ENCODE measurements around the gene PLCB3. TPM values are rescaled to one million over a fixed set of nuclear protein-coding genes. Genes with fewer than 3 reads are reported as not detected.
A peak's percentile ranks its signal among the peaks of the same experiment; 100 is the strongest.

The PLCB3 gene
- total RNA-seq, 1 donor from 2014 or later, result 43.9 TPM

DNA sequence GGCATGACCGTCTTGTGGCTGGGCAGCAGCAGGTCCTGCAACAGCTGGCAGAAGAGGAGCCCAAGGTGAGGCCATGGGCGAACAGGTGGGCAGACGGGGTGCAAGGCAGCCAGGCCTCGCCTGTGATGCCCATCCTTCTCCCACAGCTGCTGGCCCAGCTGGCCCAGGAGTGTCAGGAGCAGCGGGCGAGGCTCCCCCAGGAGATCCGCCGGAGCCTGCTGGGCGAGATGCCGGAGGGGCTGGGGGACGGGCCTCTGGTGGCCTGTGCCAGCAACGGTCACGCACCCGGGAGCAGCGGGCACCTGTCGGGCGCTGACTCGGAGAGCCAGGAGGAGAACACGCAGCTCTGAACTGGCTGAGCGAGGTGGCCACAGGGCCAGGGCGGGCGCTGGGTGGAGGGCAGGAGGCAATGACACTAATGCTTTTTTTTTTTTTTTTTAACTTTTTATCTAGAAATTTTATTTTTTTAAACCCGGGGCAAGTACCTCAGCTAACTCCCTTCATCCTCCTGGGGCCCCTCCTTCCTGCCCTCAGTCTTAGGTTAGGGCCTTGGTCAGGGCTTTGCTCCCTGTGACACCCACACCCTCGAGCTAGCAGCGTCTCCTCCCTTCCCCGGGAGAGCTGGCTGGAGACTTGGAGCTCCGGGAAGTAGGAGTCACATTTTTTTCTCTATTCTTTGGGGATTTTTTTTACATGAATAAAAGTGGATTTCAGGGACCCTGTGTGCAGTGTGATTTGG is 16.0 kb downstream of the PLCB3 start:
- ATAC-seq, result peak; percentile 36

DNA sequence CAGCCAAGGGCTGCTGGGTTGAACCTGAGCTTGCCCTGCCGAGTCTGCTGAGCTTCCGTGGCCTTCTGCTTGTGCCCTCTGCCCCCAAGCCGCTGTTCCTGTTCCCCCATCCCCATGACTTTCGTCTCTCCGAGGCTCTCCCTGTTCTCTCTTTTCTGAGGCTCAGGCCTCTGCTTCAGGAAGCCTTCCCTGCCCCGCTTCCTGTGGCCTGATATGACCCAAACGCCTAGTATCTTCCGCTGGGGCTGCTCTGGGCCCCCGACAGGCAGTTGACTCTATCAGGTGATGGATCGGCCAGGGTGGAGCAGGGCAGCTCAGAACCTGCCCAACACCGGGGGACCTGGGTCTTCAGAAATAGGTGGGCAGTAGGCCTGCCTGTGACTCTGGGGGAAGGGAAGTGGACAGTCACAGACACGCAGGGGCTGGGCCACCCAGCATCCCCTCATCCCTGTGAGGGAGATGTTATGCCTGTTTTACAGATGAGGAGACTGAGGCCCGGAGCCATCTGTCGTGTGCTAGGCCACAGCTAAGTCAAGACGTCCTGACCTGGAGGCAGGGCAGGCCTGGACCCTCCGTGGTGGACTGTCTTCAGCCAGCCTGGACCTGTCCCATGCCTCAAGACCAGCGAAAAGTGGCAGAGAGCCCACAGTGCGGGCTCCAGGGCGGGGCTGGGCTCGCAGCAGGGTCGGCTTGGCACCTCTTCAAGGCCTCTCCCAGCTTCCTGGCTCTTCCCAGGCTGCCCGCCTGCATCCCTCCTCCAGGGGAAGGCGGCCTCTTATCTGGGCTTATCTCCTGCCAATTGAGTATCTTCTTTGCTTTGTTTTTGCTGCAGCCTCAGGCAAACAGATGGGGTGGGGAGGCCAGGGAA is 16.9 kb downstream of the PLCB3 start:
- no peak for ATAC-seq

DNA sequence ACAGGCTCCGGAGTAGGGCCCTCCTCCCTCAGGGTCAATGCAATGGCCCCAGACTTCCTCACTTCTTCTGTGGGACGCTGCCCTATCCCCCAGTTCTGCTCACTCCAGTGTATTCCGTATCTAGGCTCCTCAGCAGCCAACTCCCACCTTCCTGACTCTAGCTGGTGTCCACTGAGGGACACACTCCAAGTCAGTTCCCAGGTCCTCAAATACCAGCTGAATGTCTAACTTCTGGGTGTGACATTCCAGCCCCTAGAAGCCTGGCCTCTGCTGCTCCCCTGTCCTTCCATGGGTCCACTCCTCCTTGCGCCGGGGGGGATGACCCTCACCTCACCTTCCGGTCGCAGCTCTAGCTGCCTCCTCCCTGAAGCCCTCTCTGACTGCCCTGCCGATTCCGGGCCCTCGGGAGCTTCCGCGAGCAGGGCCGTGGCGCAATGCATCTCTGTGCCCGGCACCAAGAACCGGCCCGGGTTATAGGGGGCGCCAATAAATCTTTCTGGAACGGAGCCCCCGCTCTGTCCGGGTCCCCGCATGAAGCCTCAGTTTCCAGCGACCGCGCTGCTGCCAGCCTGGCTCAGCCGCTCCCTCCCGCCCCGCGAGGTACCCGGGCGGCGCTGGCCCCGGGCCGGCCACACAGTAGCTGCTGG is 17.7 kb downstream of the PLCB3 start:
- peak; percentile 1 for ATAC-seq

DNA sequence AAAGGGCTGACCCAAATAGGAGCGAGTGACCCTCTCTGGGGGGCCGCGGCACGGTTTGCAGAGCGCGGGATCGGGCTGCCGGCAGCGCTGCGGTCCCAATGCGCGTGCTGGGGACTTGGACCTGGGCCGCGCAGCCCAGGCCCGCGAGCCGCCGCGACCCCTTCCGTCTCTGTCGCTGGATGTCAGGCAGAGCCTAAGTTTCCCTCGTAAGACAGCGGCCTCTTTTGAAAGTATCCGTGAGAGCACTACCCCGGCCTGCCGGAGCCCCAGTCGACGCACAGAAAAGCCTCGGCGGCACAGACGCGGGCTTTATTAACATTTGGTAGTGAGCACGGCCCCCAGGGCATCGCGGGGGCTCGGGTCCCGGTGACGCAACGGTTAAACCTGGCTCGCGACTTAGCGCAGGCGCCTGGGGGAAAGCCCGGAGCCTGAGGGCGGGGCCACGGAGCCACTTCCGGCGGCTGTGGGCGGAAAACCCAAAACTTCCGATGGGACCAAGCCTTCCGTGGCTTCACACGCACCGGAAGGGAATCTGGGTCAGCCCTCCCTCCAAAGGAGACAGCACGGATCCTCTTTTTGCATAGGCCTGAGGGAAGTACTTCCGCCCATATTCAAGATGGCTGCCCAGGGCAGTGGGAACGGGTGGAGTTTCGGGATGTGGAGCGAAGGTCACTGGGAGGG is 18.4 kb downstream of the PLCB3 start:
- peak; percentile 83 for ATAC-seq

DNA sequence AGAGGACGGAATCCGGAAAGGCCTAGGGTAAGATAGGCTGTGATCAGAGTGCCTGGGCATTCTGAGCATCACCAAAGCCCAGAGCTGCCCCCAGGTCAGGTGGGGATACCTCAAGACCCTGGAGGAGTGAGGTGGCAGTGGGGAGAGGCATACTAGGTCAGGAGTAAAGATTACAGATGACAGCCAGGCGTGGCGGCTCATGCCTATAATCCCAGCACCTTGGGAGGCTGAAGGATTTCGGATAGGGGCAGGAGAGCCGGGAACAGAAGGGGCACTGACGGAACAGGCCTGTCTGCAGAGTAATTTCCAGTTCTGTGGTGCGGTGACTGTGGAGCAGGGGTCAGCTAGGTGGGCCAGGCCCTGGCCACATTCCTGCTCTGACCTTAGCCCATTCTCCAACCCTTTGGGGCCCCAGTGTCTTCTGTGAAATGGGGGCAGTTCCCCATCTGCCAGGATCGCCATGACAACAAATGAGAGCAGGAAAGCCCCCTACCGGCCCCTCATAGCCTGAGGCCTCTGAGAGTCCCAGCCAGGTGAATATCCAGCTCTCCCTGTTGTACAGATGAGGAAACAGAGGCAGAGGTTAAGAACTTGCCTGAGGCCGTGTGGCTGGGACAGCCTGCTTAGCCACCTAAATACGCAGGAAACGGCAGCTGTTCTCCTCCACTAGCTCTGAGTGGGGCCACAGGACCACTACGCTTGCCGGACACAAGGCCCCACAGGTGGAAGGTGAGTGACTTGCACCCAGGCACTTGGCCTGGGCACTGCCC is 23.9 kb downstream of the PLCB3 start:
- ATAC-seq, result no peak

DNA sequence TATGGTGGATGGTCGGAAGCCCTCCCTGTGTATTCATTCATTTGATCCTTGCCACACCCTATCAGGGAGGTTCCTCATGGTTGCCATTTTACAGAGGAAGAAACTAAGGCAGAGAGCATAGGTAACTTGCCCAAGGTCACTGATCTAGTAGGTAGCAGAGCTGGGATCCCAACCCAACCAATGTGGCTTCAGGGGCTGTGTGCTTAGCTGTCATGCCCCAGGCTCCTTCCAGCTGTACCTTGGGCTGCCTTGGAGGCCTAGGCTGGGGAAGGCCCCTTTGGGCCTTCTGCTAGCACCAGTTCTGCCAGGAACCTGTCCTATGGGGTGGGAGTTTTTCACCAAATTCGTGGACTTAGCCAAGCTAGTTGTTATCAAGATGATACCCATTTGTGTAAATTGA is 24.5 kb downstream of the PLCB3 start:
- no peak for ATAC-seq

DNA sequence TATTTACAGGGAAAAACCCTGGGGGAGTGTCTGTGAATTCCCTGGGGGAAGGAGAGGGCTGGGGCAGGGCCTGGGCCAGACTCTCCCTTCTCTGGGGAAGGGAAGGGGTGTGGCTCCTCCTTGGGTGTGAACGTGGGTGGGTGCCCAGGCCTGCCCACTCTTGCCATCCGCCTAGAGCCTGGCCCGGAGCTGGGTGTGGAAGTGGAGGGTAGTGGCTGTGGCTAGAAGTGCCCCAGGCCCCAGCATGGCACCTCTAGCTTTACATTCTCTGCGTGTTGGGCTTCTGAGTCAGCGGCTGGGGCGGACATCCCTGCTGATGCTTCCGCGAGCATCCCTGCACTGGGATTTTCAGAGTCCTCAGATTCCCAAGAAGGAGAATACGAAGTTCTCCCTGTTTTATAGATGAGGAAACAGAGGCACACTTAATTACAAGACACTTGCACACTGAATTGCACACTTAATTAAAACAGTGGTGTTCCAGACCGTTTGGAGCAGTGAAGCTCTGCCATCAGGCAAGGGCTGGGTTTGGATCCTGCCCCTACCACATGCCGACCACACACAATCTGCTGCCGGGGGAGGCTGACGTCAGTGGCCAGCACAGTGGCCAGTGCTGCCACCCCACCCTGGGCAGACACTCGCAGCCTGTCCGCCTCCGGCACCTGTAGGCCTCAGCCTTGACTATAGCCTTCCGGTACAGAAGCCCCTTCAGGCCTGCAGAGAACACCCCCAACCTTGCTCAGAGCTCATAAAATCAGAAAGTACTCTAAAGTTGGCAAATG is 25.5 kb downstream of the PLCB3 start:
- ATAC-seq, result peak; percentile 92

DNA sequence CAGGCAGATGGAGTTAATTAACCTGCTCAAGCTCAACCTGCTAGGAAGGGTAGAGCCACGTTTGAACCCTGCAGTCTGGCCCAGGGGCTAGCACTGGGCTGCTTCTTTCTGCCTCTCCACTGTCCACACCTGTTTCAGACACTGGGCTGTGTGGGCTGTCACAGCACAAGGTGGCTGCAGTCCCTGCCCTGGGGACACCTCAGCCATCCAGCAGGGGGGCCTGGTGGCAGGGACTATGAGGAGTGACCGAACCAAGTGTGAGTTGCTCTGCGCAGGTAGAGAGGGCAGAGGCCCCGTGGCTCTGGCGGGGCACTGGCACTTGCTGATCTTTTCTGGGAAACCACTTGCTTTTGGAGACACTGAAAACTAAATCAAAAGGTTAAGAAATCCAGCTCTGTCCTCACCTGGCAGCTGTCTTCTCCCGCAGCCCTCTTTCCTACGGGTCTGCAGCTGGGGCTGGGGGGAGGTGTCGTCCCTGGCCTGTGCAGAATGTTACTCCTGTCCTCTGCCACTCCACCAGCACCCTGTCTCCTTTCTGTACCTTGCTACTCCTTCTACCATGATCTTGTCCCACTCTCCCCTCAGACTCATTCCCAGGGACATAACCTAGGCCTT is 27.4 kb downstream of the PLCB3 start:
- ATAC-seq, result no peak

DNA sequence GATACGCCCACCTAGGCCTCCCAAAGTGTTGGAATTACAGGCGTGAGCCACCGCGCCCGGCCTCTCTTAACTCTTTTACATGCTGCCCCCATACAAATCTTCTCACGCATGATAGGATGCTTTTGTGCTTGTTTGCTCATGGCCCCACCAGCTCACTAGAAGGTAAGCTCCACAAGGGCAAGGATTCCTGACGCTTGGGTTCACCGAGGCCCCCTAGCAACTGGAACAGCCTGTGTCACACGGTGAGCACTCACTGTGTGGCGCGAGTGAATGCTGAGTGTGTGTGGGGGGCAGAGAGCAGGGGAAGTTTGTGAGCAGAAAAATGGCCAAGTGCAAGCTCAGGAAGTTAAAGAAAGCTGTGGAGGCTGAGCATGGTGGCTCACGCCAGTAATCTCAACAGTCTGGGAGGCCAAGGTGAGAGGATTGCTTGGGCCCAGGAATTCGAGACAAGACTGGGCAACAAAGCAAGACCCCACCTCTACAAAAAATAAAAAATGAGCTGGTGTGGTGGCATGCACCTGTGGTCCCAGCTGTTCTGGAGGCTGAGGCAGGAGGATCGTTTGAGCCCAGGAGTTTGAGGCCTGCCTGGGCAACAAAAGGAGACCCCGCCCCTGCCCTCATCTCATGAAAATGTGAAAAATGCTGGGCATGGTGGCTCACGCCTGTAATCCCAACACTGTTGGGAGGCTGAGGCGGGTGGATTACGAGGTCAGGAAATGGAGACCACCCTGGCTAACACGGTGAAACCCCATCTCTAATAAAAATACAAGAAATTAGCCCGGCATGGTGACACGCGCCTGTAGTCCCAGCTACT is 30.8 kb downstream of the PLCB3 start:
- no peak for ATAC-seq

DNA sequence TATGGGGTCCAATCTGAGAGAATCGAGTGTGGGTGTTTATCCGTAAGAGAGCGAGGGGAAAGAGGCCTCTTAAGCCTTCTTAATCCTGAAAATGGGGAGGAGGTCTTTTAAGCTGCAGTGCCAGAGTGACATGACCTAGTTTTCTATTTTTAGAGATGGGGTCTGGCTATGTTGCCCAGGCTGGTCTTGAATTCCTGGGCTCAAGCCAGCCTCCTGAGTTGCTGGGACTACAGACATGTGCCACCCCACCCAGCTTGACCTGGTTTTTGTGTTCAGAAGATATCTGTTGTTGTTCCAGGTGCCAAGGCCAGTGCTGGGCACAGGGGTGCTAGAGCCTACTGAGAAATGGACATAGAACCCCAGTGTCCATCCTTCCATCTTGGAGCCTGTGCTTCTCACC is 31.8 kb downstream of the PLCB3 start:
- no peak for ATAC-seq

DNA sequence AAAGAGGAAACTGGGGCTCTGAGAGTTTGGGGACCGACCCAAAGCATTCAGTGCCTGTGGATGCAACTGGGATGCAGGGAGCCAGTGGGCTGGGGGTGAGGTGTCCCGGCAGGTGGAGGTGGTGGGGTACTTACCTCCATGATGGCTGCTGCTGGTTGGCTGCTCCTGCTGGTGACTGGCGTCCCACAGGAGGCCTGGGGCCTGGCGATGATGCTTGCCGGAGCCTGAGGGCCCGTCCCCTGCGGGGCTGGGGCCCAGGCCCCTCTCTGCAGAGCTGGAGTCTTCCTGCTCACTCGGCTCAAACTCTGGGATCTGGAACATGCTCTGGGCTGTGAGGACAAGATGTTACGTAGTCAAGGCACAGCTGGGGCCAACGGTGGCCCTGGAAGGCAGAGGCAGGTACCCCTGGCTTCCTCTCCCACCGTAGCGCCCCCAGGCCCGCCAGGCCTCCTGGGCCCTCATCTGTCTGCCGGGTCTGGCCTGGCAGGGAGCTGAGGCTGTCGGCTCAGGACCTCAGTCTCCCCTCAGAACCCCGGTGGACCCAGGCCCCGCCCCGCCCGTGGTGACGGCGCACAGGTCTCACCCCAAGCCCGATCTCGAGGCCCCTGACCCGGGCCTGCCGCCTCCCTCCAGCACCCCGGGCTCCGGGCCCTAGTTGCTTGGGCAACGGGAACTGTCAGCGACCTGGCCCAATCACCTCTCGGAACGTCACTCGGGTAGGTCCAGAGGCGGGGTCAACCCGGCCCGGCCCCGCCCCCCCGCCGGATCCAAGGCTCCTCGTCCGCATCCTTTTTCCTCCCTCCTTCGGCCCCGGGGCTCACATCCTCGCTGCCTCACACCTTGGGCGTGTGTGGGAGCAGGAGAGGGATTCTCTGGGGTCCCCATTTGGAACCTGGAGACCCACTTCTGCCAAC is 33.0 kb downstream of the PLCB3 start, which contains the start of gene BAD:
BAD (minus strand) TSS at position 618 of the 914 bp plus-strand sequence; CDS start at position 321, 297 bp downstream.
- peak; percentile 91 for ATAC-seq

DNA sequence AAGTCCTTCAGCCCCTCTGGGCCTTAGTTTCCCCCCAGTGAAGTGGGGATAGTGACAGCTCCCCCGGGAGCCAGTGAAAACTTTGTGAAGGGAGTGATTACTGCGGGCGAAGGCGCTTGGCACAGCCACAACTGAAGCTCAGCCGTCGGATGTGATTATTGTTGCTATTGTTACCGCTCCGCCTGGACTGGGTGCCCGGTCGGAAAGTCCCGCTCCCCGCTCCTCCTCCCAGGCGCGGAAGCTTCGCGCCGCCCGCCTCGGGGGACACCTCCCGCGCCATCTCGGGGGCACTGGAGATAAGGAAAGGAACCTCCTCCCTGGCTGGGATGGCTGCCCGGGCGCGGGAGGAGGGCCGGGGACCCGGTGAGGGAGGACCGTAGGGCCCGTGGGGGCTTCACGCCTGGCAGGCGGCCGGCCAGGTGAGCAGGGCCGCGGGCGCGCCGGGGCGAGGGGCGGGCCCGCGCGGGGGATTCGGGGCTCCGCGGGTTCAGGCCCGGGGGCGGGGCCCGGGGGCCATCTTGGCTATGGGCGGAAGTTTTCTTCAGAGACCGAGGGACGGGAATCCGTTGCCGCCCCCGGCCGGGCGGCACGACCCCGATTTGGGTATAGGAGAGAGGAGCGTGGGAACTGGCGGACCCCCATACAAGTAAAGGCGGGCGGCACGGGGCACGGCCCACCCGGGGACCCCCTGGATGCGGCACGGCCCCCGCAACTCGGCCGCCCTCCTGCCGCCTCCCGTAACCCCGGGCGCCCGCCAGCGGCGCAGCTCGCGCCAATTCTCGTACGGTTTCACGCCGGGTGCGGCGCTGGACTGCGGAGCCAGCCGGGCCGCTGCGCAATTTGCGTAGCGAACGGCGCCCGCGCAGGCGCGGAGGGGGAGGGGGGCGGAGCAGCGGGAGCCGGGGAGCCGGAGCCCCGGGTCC is 33.9 kb downstream of the PLCB3 start, which contains the start of gene GPR137:
GPR137 (plus strand) TSS at position 887 of the 923 bp plus-strand sequence. CDS start 677 bp downstream, outside the sequence.
- ATAC-seq, result peak; percentile 62

DNA sequence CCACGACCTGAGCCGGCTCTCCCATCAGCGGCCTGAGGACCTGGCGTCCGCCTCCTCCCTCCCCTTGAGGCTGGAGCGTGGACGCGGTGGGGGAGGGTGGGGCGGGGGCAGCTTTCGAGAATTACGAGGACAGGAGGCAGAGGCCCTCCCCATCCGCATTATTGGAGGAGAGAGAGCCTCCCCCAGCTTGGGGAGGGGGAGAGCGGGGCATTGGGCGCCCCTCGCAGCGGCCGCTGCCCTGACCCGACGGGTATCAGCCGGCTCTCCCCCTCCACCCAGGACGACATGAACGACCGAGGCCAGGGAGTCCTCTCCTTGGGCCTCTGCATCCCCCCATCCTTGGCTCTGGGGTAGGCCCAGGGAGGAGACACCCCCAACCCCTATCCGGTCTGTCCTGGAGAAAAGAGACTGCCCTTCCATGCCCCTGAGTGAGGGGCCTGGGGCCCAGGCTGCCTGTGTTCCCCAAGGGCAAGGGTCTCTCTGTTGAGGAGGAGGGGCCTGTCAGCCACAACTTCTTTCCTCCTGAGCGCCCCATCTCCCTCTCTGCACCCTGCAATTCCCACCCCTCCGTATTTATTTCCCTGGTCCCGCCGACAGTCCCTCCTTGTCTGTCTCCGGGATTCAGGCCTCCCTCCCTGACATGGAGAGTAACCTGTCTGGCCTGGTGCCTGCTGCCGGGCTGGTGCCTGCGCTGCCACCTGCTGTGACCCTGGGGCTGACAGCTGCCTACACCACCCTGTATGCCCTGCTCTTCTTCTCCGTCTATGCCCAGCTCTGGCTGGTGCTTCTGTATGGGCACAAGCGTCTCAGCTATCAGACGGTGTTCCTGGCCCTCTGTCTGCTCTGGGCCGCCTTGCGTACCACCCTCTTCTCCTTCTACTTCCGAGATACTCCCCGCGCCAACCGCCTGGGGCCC is 34.8 kb downstream of the PLCB3 start:
- ATAC-seq, result peak; percentile 1

DNA sequence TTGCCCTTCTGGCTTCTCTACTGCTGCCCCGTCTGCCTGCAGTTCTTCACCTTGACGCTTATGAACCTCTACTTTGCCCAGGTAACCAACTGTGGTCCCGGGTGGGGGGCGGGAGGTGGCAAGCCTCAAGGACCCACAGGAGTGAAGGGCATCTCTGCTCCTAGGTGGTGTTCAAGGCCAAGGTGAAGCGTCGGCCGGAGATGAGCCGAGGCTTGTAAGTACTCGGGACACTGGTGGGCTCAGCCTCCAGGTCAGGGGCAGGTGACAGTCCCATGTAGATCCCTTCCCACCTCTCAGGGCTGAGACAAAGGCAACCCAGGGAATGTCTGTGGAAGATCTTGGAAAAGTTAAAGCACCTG is 35.5 kb downstream of the PLCB3 start:
- ATAC-seq, result no peak

DNA sequence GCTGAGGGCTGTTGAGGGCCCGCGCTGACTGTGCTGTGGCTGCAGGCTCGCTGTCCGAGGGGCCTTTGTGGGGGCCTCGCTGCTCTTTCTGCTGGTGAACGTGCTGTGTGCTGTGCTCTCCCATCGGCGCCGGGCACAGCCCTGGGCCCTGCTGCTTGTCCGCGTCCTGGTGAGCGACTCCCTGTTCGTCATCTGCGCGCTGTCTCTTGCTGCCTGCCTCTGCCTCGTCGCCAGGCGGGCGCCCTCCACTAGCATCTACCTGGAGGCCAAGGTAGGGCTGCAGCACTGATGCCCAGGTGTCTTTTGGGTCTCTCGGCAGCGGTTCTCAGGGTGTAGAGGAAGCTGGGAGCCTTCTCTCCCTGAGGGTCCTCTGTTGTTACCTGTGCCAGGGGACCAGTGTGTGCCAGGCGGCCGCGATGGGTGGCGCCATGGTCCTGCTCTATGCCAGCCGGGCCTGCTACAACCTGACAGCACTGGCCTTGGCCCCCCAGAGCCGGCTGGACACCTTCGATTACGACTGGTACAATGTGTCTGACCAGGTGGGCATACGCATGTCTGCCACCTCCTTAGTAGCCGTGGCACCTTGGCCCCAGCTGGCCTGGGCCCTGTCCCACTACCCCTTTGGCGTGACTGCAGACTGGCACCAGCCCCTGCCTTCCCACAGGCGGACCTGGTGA is 36.5 kb downstream of the PLCB3 start:
- ATAC-seq, result no peak

DNA sequence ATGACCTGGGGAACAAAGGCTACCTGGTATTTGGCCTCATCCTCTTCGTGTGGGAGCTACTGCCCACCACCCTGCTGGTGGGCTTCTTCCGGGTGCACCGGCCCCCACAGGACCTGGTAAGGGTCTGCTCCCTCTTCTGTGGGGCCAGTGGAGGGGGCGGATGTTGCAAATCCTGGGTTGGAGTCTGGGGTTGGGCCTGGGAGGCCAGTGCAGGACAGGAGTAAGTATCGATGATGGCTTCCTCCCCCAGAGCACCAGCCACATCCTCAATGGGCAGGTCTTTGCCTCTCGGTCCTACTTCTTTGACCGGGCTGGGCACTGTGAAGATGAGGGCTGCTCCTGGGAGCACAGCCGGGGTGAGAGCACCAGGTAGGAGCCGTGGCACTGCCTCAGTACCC is 37.0 kb downstream of the PLCB3 start:
- ATAC-seq, result no peak

Measured in esophagus mucosa (tissue), 1 donor.